ENCODE data around the gene TTC16.
"Not testable (repeated sequence)": the region's sequence is repeated elsewhere in the genome, so short reads cannot be mapped to it uniquely, and the experiment has no call there.

The TTC16 gene

GRCh38 chr9:127746959-127747569, 31.2 kb downstream of the TTC16 start:
- DNase-seq = peak; percentile 47

GRCh38 chr9:127749090-127749787, 33.4 kb downstream of the TTC16 start:
- DNase-seq = no peak

- DNase-seq = no peak
These were observed 35.6 kb downstream of the TTC16 start for GRCh38 chr9:127751269-127752054.

GRCh38 chr9:127753148-127753547, 37.3 kb downstream of the TTC16 start:
- no peak for DNase-seq

GRCh38 chr9:127753622-127754021, 37.7 kb downstream of the TTC16 start:
- DNase-seq = no peak

GRCh38 chr9:127754099-127755060, 38.5 kb downstream of the TTC16 start:
- DNase-seq = no peak

- no peak for DNase-seq
These were observed 39.5 kb downstream of the TTC16 start for GRCh38 chr9:127755061-127756060.

- no peak for DNase-seq
These were observed 40.4 kb downstream of the TTC16 start for GRCh38 chr9:127756233-127756632.

GRCh38 chr9:127756776-127757175, 40.9 kb downstream of the TTC16 start:
- DNase-seq = not testable (repeated sequence)

- DNase-seq = no peak
These were observed 43.0 kb downstream of the TTC16 start for GRCh38 chr9:127758843-127759242.

- no peak for DNase-seq
These were observed 45.2 kb downstream of the TTC16 start for GRCh38 chr9:127761061-127761460.

GRCh38 chr9:127761491-127761956, 45.6 kb downstream of the TTC16 start:
- no peak for DNase-seq

GRCh38 chr9:127762111-127762676, 46.3 kb downstream of the TTC16 start:
- DNase-seq = no peak

- DNase-seq = no peak
These were observed 48.1 kb downstream of the TTC16 start for GRCh38 chr9:127763918-127764384.

- DNase-seq = no peak
These were observed 49.5 kb downstream of the TTC16 start for GRCh38 chr9:127765418-127765817.

- no peak for DNase-seq
These were observed 51.5 kb downstream of the TTC16 start for GRCh38 chr9:127767410-127767809.

- no peak for DNase-seq
These were observed 52.0 kb downstream of the TTC16 start for GRCh38 chr9:127767909-127768331.

GRCh38 chr9:127768698-127769097, 52.8 kb downstream of the TTC16 start:
- DNase-seq = no peak

- DNase-seq = no peak
These were observed 53.2 kb downstream of the TTC16 start for GRCh38 chr9:127769101-127769500.

GRCh38 chr9:127769929-127770582, 54.2 kb downstream of the TTC16 start:
- no peak for DNase-seq
